ENCODE results near the gene HGFAC.

The HGFAC gene

GRCh38 chr4:3441501-3442459 is at the start of gene HGFAC:
TSS of gene HGFAC (plus strand) at chr4:3441968. CDS start at chr4:3442002, 34 bp downstream.
- DNase-seq (ENCODE audit: low read depth in 2 of 2): no peak

- DNase-seq (ENCODE audit: low read depth in 2 of 2): no peak
These were observed 49.4 kb upstream of the HGFAC start for GRCh38 chr4:3392321-3392720.

- DNase-seq (ENCODE audit: low read depth in 2 of 2): no peak
These were observed 48.6 kb upstream of the HGFAC start for GRCh38 chr4:3393171-3393570.

- no peak for DNase-seq (ENCODE audit: low read depth in 2 of 2)
These were observed 45.2 kb upstream of the HGFAC start for GRCh38 chr4:3396600-3396999.

GRCh38 chr4:3397128-3397527 is 44.6 kb upstream of the HGFAC start:
- no peak for DNase-seq (ENCODE audit: low read depth in 2 of 2)

- no peak for DNase-seq (ENCODE audit: low read depth in 2 of 2)
These were observed 42.2 kb upstream of the HGFAC start for GRCh38 chr4:3399277-3400194.

- DNase-seq (ENCODE audit: low read depth in 2 of 2): no peak
These were observed 40.2 kb upstream of the HGFAC start for GRCh38 chr4:3401436-3402171.

- DNase-seq (ENCODE audit: low read depth in 2 of 2): no peak
These were observed 39.0 kb upstream of the HGFAC start for GRCh38 chr4:3402491-3403347.

- DNase-seq (ENCODE audit: low read depth in 2 of 2): no peak
These were observed 38.3 kb upstream of the HGFAC start for GRCh38 chr4:3403348-3403906.

- DNase-seq (ENCODE audit: low read depth in 2 of 2): no peak
These were observed 37.2 kb upstream of the HGFAC start for GRCh38 chr4:3404546-3404945.

GRCh38 chr4:3405176-3405575 is 36.6 kb upstream of the HGFAC start:
- DNase-seq (ENCODE audit: low read depth in 2 of 2): no peak

- no peak for DNase-seq (ENCODE audit: low read depth in 2 of 2)
These were observed 35.7 kb upstream of the HGFAC start for GRCh38 chr4:3406021-3406420.

GRCh38 chr4:3406431-3406830 is 35.3 kb upstream of the HGFAC start:
- DNase-seq (ENCODE audit: low read depth in 2 of 2): no peak

GRCh38 chr4:3407171-3407771 is 34.5 kb upstream of the HGFAC start:
- no peak for DNase-seq (ENCODE audit: low read depth in 2 of 2)

GRCh38 chr4:3407930-3408792 is 33.6 kb upstream of the HGFAC start:
- DNase-seq (ENCODE audit: low read depth in 2 of 2): no peak

- no peak for DNase-seq (ENCODE audit: low read depth in 2 of 2)
These were observed 32.9 kb upstream of the HGFAC start for GRCh38 chr4:3408793-3409330.

GRCh38 chr4:3409571-3410091 is 32.1 kb upstream of the HGFAC start:
- DNase-seq (ENCODE audit: low read depth in 2 of 2): no peak

- no peak for DNase-seq (ENCODE audit: low read depth in 2 of 2)
These were observed 31.2 kb upstream of the HGFAC start for GRCh38 chr4:3410401-3411135.
